ENCODE measurements around the gene CFAP20DC.

GRCh38 chr3:58888087-58888486 is 161.7 kb downstream of the CFAP20DC start:
- no peak for TF ChIP-seq CTCF (IDR thresholded peaks at IDR 0.05)
- no peak for TF ChIP-seq POLR2A (IDR thresholded peaks at IDR 0.05)

Data from vagina (tissue), 2 donors.